HG03097 (cell line): Measurements from ENCODE around the gene SCAF1.

Experiments used
- ATAC-seq: cut with Tn5 transposase; IDR thresholded peaks from one replicate; pipeline ENCODE4 v1.9.1; 2021; ENCODE audit not compliant: unreplicated experiment, low FRiP score

SCAF1 gene

GRCh38 chr19:49641688-49642491 is at the start of gene SCAF1:
SCAF1 (plus strand) TSS chr19:49642209; CDS start chr19:49645027, 2,818 bp downstream.
- peak; percentile 58 for ATAC-seq

GRCh38 chr19:49592486-49593232 is 49.4 kb upstream of the SCAF1 start:
- ATAC-seq, result no peak

GRCh38 chr19:49593233-49594113 is 48.5 kb upstream of the SCAF1 start:
- peak; percentile 37 for ATAC-seq

- no peak for ATAC-seq
Observed at GRCh38 chr19:49594157-49594992, 47.6 kb upstream of the SCAF1 start.

GRCh38 chr19:49594993-49595818 is 46.8 kb upstream of the SCAF1 start:
- no peak for ATAC-seq

GRCh38 chr19:49595819-49596404 is 46.1 kb upstream of the SCAF1 start:
- ATAC-seq, result no peak

GRCh38 chr19:49596407-49596806 is 45.6 kb upstream of the SCAF1 start:
- no peak for ATAC-seq

- ATAC-seq, result no peak
Observed at GRCh38 chr19:49596954-49597702, 44.9 kb upstream of the SCAF1 start.

- ATAC-seq, result no peak
Observed at GRCh38 chr19:49597703-49597974, 44.4 kb upstream of the SCAF1 start.

GRCh38 chr19:49599378-49600295 is 42.4 kb upstream of the SCAF1 start:
- no peak for ATAC-seq

GRCh38 chr19:49601482-49602038 is 40.4 kb upstream of the SCAF1 start:
- ATAC-seq, result no peak

- ATAC-seq, result no peak
Observed at GRCh38 chr19:49602806-49603205, 39.2 kb upstream of the SCAF1 start.

- no peak for ATAC-seq
Observed at GRCh38 chr19:49605605-49606004, 36.4 kb upstream of the SCAF1 start.

GRCh38 chr19:49609499-49610092 is 32.4 kb upstream of the SCAF1 start:
- no peak for ATAC-seq

GRCh38 chr19:49613374-49613773 is 28.6 kb upstream of the SCAF1 start:
- no peak for ATAC-seq

- no peak for ATAC-seq
Observed at GRCh38 chr19:49614096-49614833, 27.7 kb upstream of the SCAF1 start.
